Activated CD4-positive, alpha-beta memory T cell treated with anti-CD3 and anti-CD28 coated beads, Interleukin-2, amount 10 ng/mL, durations not matched to agents 7 days and 5 days (primary cell): ENCODE measurements around the gene HKDC1. TPM values are rescaled to one million over a fixed set of nuclear protein-coding genes. Genes with fewer than 3 reads are reported as not detected.
A peak's percentile ranks its signal among the peaks of the same experiment; 100 is the strongest.

ENCODE experiments used
- CTCF ChIA-PET: fragments of 350-600 bp; sonication (Branson Sonifier 250); formaldehyde crosslinking; loops from one replicate; lab custom pipeline; 2021; ENCODE audit warnings: antibody characterized with exemption, inconsistent platforms; lab: Charles Lee
- POLR2A ChIA-PET: fragments of 350-600 bp; sonication (Branson Sonifier 250); formaldehyde crosslinking; loops from one replicate; lab custom pipeline; 2021; ENCODE audit warnings: antibody characterized with exemption; lab: Charles Lee
- DNase-seq: peaks from one replicate; pipeline ENCODE4 v3.0.0-alpha.2; 2020
- H3K27ac Mint-ChIP-seq: one replicate; pipeline ENCODE4 v1.8.0; 2021; ENCODE audit warnings: mild to moderate bottlenecking, mixed read lengths
- H3K27me3 Mint-ChIP-seq: one replicate; pipeline ENCODE4 v1.8.0; 2021; ENCODE audit warnings: mixed read lengths
- H3K36me3 Mint-ChIP-seq: one replicate; pipeline ENCODE4 v1.8.0; 2021; ENCODE audit warnings: low read depth, mixed read lengths
- H3K4me1 Mint-ChIP-seq: one replicate; pipeline ENCODE4 v1.8.0; 2021; ENCODE audit warnings: mixed read lengths
- H3K4me3 Mint-ChIP-seq: one replicate; pipeline ENCODE4 v1.8.0; 2021; ENCODE audit warnings: mild to moderate bottlenecking, mixed read lengths
- H3K9me3 Mint-ChIP-seq: one replicate; pipeline ENCODE4 v1.8.0; 2021; ENCODE audit warnings: mixed read lengths
- total RNA-seq, 2 experiments: library from RNA; stranded (reverse); gene quantifications; one replicate each; pipeline ENCODE4 v1.2.3, GENCODE V29; 2021

Gene HKDC1
- total RNA-seq, 2 experiments from 2014 or later: 4.1 to 4.2 TPM

GRCh38 chr10:69218831-69219230, 1.3 kb upstream of the HKDC1 start:
- peaks cover 69% of the 10 kb centered on the region for H3K4me1 Mint-ChIP-seq
- no peak for DNase-seq
- ChIA-PET POLR2A (interaction anchor here (7.3 kb wide), 1 partner anchor 13 kb away, joined by 98 read pairs; no protein-coding TSS in a partner anchor), CTCF (no interaction called here)
- H3K36me3 Mint-ChIP-seq: no peaks in the 10 kb centered on the region
- no peaks in the 10 kb centered on the region for H3K27me3 Mint-ChIP-seq
- no peaks in the 10 kb centered on the region for H3K9me3 Mint-ChIP-seq
- no peak overlapping the region for H3K27ac Mint-ChIP-seq
- no peak overlapping the region for H3K4me3 Mint-ChIP-seq

- CTCF ChIA-PET: interaction anchor here (0.8 to 1.6 kb wide), 2 partner anchors 9 to 14 kb away, joined by 3 to 8 read pairs; no protein-coding TSS in a partner anchor
- H3K4me3 Mint-ChIP-seq: no peak overlapping the region
- H3K36me3 Mint-ChIP-seq: no peaks in the 10 kb centered on the region
- no peaks in the 10 kb centered on the region for H3K9me3 Mint-ChIP-seq
- DNase-seq: no peak
- H3K4me1 Mint-ChIP-seq: peaks cover 67% of the 10 kb centered on the region
- no peaks in the 10 kb centered on the region for H3K27me3 Mint-ChIP-seq
- peak overlapping the region; percentile 50 for H3K27ac Mint-ChIP-seq
- POLR2A ChIA-PET: interaction anchor here (1.1 to 1.2 kb wide), 2 partner anchors 20 to 40 kb away, joined by 4 to 5 read pairs; partner anchors contain the start of gene SUPV3L1
Observed at GRCh38 chr10:69220507-69220906, 375 bp downstream of the HKDC1 start.

- peaks cover 67% of the 10 kb centered on the region for H3K4me1 Mint-ChIP-seq
- no peaks in the 10 kb centered on the region for H3K36me3 Mint-ChIP-seq
- peak overlapping the region; percentile 88 for H3K27ac Mint-ChIP-seq
- H3K4me3 Mint-ChIP-seq: peak overlapping the region; percentile 58
- H3K27me3 Mint-ChIP-seq: no peaks in the 10 kb centered on the region
- ChIA-PET POLR2A (interaction anchor here (0.6 to 1.7 kb wide), 14 partner anchors 9 to 266 kb away, joined by 3 to 12 read pairs (median 3); partner anchors contain the start of genes DDX21 and SUPV3L1), CTCF (interaction anchor here (0.6 to 1.8 kb wide), 6 partner anchors 9 to 185 kb away, joined by 3 to 20 read pairs (median 4); no protein-coding TSS in a partner anchor)
- no peaks in the 10 kb centered on the region for H3K9me3 Mint-ChIP-seq
- peak; percentile 90 for DNase-seq
Observed at GRCh38 chr10:69222157-69223027, 2.3 kb downstream of the HKDC1 start.

GRCh38 chr10:69223028-69223342, 2.9 kb downstream of the HKDC1 start:
- peaks cover 70% of the 10 kb centered on the region for H3K4me1 Mint-ChIP-seq

GRCh38 chr10:69224862-69225657, 4.9 kb downstream of the HKDC1 start:
- Mint-ChIP-seq H3K4me3 (no peak overlapping the region), H3K27ac (peak overlapping the region; percentile 86), H3K36me3 (no peaks in the 10 kb centered on the region), H3K9me3 (no peaks in the 10 kb centered on the region), H3K4me1 (peaks cover 85% of the 10 kb centered on the region), H3K27me3 (no peaks in the 10 kb centered on the region)
- ChIA-PET CTCF (interaction anchor here (1.1 kb wide), 1 partner anchor 21 kb away, joined by 3 read pairs; no protein-coding TSS in a partner anchor), POLR2A (interaction anchor here (0.6 to 3.5 kb wide), 7 partner anchors 10 to 269 kb away, joined by 3 to 34 read pairs (median 8); partner anchors contain the start of genes DDX21 and SUPV3L1)
- DNase-seq: no peak

More at GRCh38 chr10:69223028-69223342, 2.9 kb downstream of the HKDC1 start:
- H3K27ac Mint-ChIP-seq: peak overlapping the region; percentile 88
- peak overlapping the region; percentile 58 for H3K4me3 Mint-ChIP-seq
- no peaks in the 10 kb centered on the region for H3K27me3 Mint-ChIP-seq
- H3K36me3 Mint-ChIP-seq: no peaks in the 10 kb centered on the region
- DNase-seq: no peak
- no peaks in the 10 kb centered on the region for H3K9me3 Mint-ChIP-seq
- CTCF ChIA-PET: interaction anchor here (0.7 to 1.8 kb wide), 5 partner anchors 8 to 185 kb away, joined by 3 to 20 read pairs (median 5); no protein-coding TSS in a partner anchor
- POLR2A ChIA-PET: interaction anchor here (0.6 to 1.7 kb wide), 14 partner anchors 9 to 267 kb away, joined by 3 to 12 read pairs (median 3); partner anchors contain the start of genes DDX21 and SUPV3L1

DNA sequence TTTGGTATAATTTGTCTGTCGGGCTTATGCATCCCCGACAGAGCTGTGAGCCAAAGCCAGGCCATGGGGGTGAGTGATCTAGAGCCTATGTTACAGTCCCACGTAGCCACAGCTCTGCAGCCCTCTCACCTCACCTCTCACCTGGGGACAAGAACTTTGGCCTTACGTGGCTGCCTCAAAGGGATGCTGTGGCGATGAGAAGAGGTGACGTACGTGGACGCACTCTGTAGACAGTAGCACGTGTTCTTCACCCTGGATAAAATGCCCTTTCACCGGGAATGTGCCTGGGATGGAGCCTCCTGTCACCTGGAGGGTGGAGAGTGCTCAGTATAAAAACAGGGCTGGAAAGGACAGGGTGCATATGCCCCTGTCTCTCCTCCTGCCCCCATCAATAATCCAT, 5.5 kb downstream of the HKDC1 start:
- DNase-seq: no peak
- H3K27me3 Mint-ChIP-seq: no peaks in the 10 kb centered on the region
- H3K36me3 Mint-ChIP-seq: no peaks in the 10 kb centered on the region
- H3K4me3 Mint-ChIP-seq: no peak overlapping the region
- ChIA-PET POLR2A (interaction anchor here (0.6 to 3.5 kb wide), 8 partner anchors 11 to 270 kb away, joined by 3 to 34 read pairs (median 6); partner anchors contain the start of genes DDX21 and SUPV3L1), CTCF (interaction anchor here (0.8 to 1.1 kb wide), 2 partner anchors 22 to 45 kb away, joined by 3 to 4 read pairs; partner anchors contain the start of gene SUPV3L1)
- peak overlapping the region; percentile 86 for H3K27ac Mint-ChIP-seq
- peaks cover 85% of the 10 kb centered on the region for H3K4me1 Mint-ChIP-seq
- no peaks in the 10 kb centered on the region for H3K9me3 Mint-ChIP-seq

DNA sequence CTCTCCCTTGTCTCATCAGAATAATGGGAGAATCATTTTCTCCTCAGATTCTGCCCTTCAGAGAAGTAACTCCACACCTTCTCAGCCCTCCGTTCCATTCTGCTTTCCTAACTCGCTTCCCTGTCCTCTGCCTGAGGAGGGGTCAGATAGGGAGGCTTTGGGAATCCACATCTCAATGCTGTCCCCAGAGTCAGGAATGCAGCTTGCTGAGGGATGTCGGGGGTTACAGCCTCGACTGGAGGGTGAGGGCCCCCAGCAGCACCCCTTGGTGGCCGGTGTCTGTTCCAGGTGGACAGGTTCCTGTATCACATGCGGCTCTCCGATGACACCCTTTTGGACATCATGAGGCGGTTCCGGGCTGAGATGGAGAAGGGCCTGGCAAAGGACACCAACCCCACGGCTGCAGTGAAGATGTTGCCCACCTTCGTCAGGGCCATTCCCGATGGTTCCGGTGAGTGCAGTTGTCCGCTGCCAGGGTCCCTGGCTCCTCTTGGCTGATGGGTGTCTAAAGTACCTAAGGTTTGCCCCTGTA, 6.9 kb downstream of the HKDC1 start:
- Mint-ChIP-seq H3K27ac (no peak overlapping the region), H3K4me1 (peaks cover 83% of the 10 kb centered on the region), H3K36me3 (no peaks in the 10 kb centered on the region), H3K9me3 (no peaks in the 10 kb centered on the region), H3K27me3 (peaks cover 3% of the 10 kb centered on the region), H3K4me3 (no peak overlapping the region)
- CTCF ChIA-PET: interaction anchor here (0.7 to 0.8 kb wide), 2 partner anchors 8 to 181 kb away, joined by 3 to 4 read pairs; no protein-coding TSS in a partner anchor
- POLR2A ChIA-PET: interaction anchor here (0.6 to 3.5 kb wide), 4 partner anchors 12 to 135 kb away, joined by 3 to 34 read pairs (median 14); no protein-coding TSS in a partner anchor
- DNase-seq: no peak

- H3K9me3 Mint-ChIP-seq: no peaks in the 10 kb centered on the region
- no peaks in the 10 kb centered on the region for H3K36me3 Mint-ChIP-seq
- peak overlapping the region; percentile 98 for H3K27ac Mint-ChIP-seq
- POLR2A ChIA-PET: interaction anchor here (0.9 to 3.1 kb wide), 10 partner anchors 12 to 241 kb away, joined by 3 to 48 read pairs (median 8); partner anchors contain the start of gene SUPV3L1
- DNase-seq: no peak
- H3K27me3 Mint-ChIP-seq: peaks cover 3% of the 10 kb centered on the region
- H3K4me1 Mint-ChIP-seq: peaks cover 84% of the 10 kb centered on the region
- peak overlapping the region; percentile 76 for H3K4me3 Mint-ChIP-seq
- CTCF ChIA-PET: interaction anchor here (1.4 to 2.8 kb wide), 6 partner anchors 8 to 180 kb away, joined by 8 to 17 read pairs (median 12); partner anchors contain the start of gene HKDC1
Observed at GRCh38 chr10:69228151-69228550, 8.0 kb downstream of the HKDC1 start.

GRCh38 chr10:69229616-69229916, 9.4 kb downstream of the HKDC1 start:
- ChIA-PET POLR2A (interaction anchor here (0.8 to 3.1 kb wide), 19 partner anchors 14 to 328 kb away, joined by 3 to 48 read pairs (median 4); partner anchors contain the start of gene SUPV3L1), CTCF (interaction anchor here (0.7 to 2.8 kb wide), 9 partner anchors 9 to 225 kb away, joined by 3 to 17 read pairs (median 10); partner anchors contain the start of gene HKDC1)
- peak overlapping the region; percentile 76 for H3K4me3 Mint-ChIP-seq
- H3K9me3 Mint-ChIP-seq: no peaks in the 10 kb centered on the region
- peaks cover 86% of the 10 kb centered on the region for H3K4me1 Mint-ChIP-seq
- peaks cover 3% of the 10 kb centered on the region for H3K27me3 Mint-ChIP-seq
- H3K27ac Mint-ChIP-seq: peak overlapping the region; percentile 98
- no peaks in the 10 kb centered on the region for H3K36me3 Mint-ChIP-seq
- DNase-seq: no peak

GRCh38 chr10:69230128-69230527, 10.0 kb downstream of the HKDC1 start:
- CTCF ChIA-PET: interaction anchor here (1.7 to 2.8 kb wide), 4 partner anchors 10 to 163 kb away, joined by 8 to 17 read pairs (median 14); partner anchors contain the start of gene HKDC1
- Mint-ChIP-seq H3K36me3 (no peaks in the 10 kb centered on the region), H3K9me3 (no peaks in the 10 kb centered on the region), H3K27me3 (peaks cover 3% of the 10 kb centered on the region), H3K27ac (peak overlapping the region; percentile 98), H3K4me3 (peak overlapping the region; percentile 76), H3K4me1 (peaks cover 82% of the 10 kb centered on the region)
- POLR2A ChIA-PET: interaction anchor here (0.9 to 3.1 kb wide), 11 partner anchors 14 to 178 kb away, joined by 3 to 48 read pairs (median 6); partner anchors contain the start of gene SUPV3L1
- no peak for DNase-seq

GRCh38 chr10:69232252-69232651, 12.1 kb downstream of the HKDC1 start:
- ChIA-PET CTCF (interaction anchor here (1.0 to 1.8 kb wide), 4 partner anchors 9 to 275 kb away, joined by 3 to 9 read pairs (median 4); no protein-coding TSS in a partner anchor), POLR2A (interaction anchor here (0.8 to 2.1 kb wide), 6 partner anchors 10 to 144 kb away, joined by 3 to 6 read pairs (median 6); partner anchors contain the start of gene SRGN)
- Mint-ChIP-seq H3K27ac (no peak overlapping the region), H3K36me3 (no peaks in the 10 kb centered on the region), H3K27me3 (peaks cover 3% of the 10 kb centered on the region), H3K9me3 (no peaks in the 10 kb centered on the region), H3K4me3 (no peak overlapping the region), H3K4me1 (peaks cover 70% of the 10 kb centered on the region)
- DNase-seq: no peak
